ENCODE results near the gene R3HCC1L. TPM values are rescaled to one million over a fixed set of nuclear protein-coding genes. Genes with fewer than 3 reads are reported as not detected.
"Not testable (repeated sequence)": the region's sequence is repeated elsewhere in the genome, so short reads cannot be mapped to it uniquely, and the experiment has no call there.

R3HCC1L gene
- total RNA-seq, 1 donor from 2014 or later, result 17.2 TPM

DNA sequence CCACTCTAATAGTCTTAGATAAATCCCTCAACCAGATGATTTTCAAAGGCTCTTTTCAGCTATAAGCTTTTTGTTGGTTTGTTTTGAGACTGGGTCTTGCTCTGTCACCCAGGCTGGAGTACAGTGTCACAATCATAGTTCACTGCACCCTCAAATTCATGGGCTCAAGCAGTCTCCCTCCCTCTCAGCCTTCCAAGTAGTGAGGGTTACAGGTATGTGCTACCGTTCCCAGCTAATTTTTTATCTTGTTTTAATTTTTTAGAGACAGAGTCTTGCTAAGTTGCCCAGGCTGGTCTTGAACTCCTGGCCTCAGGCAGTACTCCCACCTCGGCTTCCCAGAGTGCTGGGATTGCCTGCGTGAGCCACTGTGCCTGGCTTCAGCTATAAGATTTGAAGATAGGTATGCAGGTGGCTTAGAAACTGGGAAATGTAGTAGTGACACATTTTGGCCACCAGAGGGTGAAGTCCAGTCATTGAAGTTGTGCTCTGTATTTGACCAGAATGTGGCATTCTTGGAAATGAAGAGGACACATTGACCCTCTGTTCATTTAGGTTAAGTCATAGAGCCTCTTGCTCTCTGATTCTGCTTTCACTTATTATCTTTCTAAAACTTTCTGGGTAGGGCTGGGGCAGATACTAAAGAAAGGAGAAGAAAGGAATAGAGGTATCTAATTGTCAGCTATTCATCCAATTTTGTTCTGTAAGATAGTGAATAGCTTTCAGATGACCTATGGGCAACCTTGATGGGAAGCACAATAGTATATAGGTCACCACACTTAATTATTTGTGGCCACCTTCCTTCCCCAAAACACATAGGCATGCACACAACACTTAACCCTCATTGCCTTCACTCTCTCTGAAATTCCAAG lies 36.0 kb downstream of the R3HCC1L start:
- intact Hi-C loops (cut with micrococcal nuclease), result loop anchor here (1.0 kb wide), 1 partner anchor 139 kb away; no protein-coding TSS in a partner anchor

DNA sequence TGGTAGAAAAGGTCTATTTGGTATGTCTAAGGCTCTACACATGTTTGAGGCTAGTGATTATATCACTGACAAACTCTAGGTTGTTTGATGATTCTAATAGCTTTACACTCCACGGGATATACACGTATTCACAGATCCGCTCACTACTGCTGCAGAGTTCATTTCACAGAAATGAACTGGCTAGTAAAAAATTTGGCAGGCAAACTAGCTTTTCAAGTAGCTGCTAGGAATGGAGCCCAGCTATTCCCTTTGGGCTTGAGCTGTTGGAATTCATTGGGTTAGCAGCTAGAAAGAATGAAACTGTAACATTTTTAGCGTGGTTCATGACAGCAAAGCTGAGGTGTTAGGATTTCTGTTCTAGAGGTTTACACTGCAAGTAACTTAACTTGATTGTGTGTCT lies 37.6 kb downstream of the R3HCC1L start:
- intact Hi-C loops (cut with micrococcal nuclease), result no loop called here

DNA sequence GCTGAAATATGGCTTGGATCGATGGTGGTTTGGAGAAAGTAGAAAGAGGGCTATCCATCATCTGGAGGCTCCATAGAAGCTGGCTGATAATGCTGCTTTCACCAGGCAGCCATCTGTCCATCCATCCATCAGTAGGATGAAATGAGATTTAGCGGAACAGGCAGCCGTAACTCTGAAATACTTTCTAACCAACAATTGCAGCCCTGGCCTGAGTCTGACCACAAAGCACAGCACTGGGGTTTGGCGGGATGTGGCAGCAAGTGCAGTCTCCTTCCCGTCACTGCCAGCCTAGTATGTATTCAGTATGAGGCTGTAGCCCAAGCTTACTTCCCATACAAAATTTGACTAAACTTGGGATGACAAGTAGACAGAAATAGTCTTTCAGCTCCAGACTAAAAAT lies 38.0 kb downstream of the R3HCC1L start:
- intact Hi-C loops (cut with micrococcal nuclease), result no loop called here

DNA sequence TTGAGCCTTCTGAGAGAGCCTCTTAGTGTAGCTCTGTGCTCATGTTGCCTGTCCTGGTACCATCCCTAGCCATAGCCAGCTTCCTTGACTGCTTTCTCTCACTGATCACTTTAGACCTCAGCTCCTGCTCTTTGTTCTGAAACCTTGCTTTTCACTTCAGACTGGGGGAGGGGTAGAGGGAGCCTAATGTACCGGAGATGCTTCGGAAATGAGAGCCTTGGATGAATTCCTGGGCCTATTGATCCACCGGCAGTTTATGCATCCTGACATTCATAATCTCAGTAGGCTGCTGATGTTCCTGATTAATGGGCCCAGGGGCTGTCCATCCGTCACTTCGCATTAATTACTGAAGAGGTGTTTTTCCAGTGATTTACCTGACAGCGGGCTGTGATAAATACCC lies 38.8 kb downstream of the R3HCC1L start:
- intact Hi-C loops (cut with micrococcal nuclease), result no loop called here

DNA sequence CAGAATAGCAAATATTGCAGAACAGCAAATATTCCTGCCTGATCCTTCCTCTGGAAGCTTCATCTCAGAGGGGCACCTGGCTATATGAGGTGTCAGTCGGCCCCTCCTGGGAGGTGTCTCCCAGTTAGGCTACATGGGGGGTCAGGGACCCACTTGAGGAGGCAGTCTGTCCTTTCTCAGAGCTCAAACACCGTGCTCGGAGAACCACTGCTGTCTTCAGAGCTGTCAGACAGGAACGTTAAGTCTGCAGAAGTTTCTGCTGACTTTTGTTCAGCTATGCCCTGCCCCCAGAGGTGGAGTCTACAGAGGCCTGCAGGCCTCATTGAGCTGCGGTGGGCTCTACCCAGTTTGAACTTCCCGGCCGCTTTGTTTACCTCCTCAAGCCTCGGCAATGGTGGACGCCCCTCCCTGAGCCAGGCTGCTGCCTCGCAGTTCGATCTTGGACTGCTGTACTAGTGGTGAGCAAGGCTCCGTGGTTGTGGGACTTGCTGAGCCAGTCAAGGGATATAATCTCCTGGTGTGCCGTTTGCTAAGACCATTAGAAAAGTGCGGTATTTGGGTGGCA lies 48.0 kb downstream of the R3HCC1L start:
- intact Hi-C loops (cut with micrococcal nuclease), result not testable (repeated sequence)

DNA sequence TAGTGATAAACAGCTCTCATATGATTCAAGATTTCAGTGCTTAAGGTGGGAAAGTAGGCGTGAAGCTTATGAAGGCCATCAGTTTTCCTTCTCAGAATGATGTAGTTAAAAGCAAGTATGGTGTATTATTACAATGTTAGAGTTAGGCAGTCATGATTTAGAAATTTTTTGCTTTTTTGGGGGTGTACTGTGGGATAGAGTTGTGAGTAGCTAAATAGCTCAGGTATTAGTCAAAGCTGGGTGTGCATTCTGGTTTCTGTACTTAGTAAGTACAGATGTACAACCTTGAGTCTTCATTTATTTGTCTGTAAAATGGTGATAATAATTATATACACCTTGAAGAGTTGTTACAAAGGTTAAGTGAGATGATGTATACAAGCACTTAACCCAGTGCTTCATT lies 52.2 kb downstream of the R3HCC1L start:
- intact Hi-C loops (cut with micrococcal nuclease), result no loop called here

DNA sequence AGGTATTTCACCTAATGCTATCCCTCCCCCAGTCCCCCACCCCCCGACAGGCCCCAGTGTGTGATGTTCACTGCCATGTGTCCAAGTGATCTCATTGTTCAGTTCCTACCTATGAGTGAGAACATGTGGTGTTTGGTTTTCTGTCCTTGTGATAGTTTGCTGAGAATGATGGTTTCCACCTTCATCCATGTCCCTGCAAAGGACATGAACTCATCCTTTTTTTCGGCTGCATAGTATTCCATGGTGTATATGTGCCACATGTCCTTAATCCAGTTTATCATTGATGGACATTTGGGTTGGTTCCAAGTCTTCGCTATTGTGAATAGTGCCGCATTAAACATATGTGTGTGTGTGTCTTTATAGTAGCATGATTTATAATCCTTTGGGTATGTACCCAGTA lies 56.3 kb downstream of the R3HCC1L start:
- intact Hi-C loops (cut with micrococcal nuclease), result not testable (repeated sequence)

DNA sequence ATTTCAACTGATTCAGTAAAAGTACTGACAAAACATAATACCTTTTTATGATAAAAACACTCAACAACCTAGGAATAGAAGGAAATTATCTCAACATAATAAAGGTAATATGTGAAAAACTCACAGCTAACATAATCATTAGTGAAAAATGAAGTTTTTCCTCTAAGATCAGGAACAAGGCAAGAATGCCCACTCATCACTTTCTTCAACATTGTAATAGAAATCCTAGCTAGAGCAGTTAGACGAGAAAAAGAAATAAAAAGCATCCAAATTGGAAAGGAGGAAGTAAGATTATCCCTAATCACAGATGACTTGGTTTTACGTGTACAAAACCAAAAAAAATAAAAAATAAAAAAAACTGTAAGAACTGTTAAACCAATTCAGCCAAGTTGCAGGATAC lies 58.6 kb downstream of the R3HCC1L start:
- intact Hi-C loops (cut with micrococcal nuclease), result no loop called here

DNA sequence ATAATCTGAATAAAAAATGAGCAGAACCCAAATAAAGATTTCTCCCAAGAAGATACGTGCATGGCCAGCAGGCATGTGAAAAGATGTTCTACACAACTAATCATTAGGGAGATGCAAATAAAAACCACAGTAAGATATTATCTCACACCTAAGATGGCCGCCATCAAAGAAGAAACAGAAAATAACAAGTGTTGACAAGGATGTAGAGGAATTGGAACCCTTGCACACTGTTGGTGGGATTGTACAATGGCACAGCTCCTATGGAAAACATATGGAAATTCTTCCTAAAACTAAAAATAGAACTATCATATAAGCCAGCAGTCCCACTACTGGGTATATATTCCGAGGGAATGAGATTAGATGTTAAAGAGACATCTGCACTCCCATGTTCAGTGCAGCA lies 60.2 kb downstream of the R3HCC1L start:
- intact Hi-C loops (cut with micrococcal nuclease), result no loop called here

DNA sequence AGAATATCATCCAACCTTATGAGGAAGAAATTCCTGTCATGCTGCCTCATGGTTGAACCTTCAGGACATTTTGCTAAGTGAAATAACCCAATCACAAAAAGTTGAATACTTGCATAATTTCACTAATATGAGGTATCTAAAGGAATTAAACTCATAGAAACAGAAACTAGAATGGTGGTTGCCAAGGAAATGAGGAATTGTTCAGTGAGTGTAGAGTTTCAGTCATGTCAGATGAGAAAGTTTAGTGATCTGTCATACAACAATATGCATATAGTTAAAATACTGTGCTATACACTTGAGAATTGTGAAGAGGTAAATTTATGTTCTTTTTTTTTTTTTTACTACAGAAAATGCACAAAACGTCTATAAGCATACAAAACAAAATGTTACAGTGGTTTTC lies 60.7 kb downstream of the R3HCC1L start:
- intact Hi-C loops (cut with micrococcal nuclease), result no loop called here

DNA sequence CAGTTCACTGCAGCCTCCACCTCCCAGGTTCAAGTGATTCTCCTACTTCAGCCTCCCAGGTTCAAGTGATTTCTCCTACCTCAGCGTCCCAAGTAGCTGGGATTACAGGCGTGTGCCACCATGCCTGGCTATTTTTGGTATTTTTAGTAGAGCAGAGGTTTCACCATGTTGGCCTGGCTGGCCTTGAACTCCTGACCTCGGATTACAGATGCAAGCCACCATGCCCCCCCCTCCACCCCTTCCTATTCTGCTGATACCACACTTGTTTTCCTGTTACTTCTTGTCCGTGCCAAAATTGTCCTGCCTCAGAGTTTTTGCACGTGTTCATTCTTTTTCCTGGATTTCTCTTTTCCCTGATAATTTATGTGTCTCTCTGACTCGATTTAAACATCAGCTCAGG lies 62.5 kb downstream of the R3HCC1L start:
- intact Hi-C loops (cut with micrococcal nuclease), result no loop called here

DNA sequence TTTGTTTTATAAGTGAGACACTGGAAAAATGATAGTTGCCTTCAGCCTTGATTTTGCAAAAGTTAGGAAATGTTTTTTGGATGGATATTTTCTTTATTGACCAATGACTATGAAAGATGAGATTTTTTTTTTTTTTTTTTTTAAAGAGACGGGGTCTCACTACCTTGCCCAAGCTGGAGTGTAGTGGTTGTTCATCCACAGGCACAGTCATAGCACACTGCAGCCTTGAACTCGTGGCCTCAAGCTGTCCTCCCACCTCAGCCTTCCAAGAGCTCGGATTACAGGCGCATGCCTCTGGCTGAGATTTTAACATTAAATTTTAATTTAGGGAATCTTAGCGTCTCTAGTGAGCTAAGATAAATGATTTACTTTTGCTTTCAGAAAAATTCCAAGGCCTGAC lies 67.3 kb downstream of the R3HCC1L start:
- intact Hi-C loops (cut with micrococcal nuclease), result no loop called here

DNA sequence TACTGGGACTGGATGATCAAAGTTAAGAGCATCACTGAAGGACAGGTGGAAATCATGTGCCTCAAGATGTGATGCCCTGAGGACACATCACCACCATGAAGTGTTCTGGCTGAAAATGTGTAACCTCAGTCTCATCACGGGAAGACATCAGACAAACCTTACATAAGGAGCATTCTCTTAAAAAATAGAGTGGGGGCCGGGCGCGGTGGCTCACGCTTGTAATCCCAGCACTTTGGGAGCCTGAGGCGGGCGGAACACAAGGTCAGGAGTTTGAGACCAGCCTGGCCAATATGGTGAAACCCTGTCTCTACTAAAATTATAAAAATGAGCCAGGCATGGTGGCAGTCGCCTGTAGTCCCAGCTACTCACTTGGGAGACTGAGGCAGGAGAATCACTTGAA lies 67.9 kb downstream of the R3HCC1L start:
- intact Hi-C loops (cut with micrococcal nuclease), result no loop called here

DNA sequence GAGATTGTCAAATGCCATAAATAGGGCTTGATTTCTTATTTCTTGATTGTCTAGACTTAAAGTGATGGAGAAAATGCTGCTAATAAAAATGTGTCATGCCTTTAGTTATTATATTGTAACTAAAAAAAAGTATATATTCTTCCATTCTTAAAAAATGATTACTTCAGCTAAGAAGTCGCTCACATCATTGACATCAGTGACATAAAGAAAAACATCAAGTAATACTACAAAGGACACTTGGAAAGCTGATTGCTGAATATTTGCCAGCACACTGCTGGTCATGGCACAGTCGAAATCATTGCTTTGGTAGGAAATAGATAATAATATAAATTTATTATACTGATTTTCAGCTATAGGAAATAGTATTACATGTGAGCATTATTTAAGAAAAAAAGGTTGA lies 70.9 kb downstream of the R3HCC1L start:
- intact Hi-C loops (cut with micrococcal nuclease), result no loop called here

DNA sequence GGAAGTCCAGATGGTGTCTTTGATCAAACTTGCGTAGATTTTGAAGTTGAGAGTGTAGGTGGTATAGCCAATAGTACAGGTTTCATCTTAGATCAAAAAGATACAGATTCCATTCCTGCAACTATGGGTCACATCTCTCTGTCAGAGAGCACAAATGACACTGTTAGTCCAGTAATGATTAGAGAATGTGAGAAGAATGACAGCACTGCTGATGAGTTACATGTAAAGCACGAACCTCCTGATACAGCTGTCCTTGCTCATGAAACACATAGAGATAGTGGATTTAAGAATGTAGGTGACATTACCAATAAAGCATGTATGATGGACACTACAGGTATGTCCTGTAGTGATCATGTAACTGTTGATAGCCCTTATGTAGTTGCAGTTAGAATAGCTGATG lies 74.5 kb downstream of the R3HCC1L start:
- intact Hi-C loops (cut with micrococcal nuclease), result no loop called here

DNA sequence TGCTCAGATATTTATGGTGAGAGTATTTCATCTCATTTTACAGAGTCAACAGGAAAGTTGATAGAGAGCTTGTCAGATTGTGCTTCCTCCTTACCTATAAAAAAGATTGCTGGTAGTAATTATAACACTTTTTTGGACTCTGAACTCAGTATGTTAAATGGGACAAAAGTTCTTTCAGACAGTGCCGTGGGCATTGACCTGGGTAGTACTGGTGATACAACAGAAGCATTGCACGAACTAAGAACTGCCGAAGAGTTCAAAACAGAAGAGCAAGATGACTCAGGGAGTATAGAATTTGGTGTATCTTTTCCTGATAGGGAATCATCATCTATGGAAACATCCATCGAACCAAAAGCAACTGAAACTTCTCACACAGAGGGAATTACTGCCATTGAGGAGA lies 75.0 kb downstream of the R3HCC1L start:
- intact Hi-C loops (cut with micrococcal nuclease), result no loop called here

DNA sequence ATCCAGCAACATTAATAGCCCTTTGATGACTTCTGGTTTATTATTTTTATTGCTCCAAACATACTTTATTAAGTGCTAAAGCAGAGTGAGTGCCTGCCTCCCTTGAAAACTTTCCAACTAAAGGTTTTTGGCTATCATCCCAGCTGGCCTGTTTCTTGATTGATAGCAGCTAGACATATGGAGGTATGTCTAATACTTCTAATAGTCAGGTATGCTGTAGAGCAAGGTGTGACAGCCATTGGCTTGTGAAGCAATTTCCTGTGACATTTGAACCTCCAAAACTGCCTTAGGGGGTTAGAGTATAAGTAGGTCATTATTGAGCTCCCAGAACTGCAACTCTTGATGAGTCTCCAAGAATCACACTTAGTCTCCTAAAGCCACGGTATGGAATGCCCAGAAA lies 77.7 kb downstream of the R3HCC1L start:
- intact Hi-C loops (cut with micrococcal nuclease), result no loop called here

DNA sequence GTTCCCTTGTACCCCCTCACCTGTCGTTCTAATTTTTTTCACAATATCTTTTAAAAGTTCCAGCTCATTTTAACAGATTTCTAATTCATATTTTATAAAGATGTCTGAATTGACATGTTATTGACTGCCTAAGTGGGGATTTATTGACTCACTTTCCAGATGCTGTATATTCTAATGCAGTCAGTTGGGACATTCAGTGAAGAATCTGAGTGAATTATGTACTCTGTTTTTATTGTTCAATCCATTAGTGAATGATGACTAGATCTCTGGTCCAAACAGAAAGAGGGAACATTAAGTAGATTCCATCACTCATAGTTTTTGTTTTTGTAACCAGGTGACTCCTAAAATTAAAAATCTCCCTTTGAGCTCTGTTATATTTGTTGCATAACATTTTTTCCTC lies 79.3 kb downstream of the R3HCC1L start:
- intact Hi-C loops (cut with micrococcal nuclease), result no loop called here

DNA sequence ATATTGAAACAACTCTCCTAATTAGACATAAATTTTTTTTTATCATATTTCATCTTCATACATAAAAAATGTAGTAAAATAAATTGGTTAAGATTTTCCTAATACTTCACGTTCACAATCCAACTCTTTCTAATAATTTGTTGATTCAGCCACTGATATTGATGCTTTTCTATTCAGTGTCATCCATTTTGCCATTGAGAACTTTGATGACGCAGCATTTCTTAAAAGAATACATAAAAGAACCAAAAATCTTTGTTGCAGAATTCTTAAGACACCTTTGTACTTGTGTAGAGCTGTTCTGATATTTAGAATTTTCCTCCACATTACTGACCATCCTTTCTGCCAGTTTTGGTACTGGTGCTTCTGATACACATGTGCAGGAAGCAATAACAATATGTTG lies 80.9 kb downstream of the R3HCC1L start:
- intact Hi-C loops (cut with micrococcal nuclease), result no loop called here

DNA sequence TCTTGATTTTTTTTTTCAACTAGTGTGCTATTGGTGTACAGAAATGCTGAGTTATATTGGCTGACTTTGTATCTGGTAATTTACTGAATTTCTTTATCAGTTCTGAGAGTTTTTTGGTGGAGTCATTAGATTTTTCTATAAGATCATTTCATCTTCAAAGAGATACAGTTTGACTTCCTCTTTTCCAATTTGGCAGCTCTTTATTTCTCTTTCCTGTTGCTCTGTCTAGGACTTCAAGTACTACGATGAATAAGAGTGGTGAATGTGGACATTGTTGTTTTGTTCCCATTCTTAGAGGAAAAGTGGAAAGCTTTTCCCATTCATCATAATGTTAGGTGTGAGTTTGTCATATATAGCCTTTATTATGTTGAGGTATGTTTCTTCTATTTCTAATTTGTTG lies 83.3 kb downstream of the R3HCC1L start:
- intact Hi-C loops (cut with micrococcal nuclease), result no loop called here

DNA sequence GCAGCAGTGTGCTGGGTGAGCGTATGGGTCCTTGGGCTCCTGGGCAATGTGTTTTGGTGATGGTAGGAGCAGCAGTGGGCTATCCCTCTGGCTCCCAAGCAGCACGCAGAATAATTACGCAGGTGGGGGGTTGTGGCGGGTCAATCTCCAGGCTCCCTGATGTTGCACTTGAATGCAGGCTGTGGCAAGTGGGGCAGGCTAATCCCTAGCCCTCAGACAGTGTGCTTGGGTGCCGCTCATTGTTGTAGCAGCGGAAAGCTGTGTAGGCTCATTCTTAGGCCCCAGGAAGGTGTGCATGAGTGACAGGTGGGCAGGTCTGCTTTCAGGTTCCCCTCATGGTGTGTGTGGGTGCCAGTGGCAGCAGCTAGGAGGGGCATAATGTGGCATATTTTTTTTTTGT lies 89.4 kb downstream of the R3HCC1L start:
- intact Hi-C loops (cut with micrococcal nuclease), result no loop called here

DNA sequence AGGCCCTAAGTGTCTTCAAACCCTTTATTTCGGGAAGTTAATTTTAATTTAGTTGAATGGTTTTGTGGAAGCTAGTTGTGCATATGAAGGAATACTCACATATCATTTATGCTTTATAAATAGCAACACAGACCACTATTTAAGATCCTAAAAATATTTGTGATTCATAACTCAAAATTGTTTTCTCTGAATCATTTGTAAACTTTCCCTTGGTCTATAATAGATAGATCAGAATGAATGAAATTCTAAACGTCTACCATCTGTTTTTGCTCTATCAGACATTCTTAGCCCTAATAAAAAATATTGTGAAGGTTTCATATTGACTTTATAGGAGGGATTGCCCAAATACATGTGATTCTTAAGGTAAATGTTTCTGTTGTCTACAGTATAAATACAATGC lies 90.1 kb downstream of the R3HCC1L start:
- intact Hi-C loops (cut with micrococcal nuclease), result no loop called here

DNA sequence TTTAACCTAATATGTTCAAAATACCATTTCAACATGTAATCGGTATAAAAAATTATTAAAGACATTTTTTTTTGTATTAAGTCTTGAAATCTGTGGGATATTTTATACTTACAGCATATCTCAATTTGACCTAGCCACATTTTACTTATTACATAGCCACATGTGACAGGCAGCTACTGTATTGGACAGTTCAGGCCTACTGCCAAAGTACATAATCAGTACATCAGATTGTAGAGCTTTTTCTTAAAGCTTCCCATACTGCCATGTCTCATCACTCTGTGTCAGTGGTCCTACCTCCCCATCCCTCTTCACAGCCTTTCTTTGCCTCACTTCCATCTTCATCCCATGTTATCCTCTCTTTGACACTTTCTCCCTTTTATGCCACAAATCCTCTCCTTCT lies 90.5 kb downstream of the R3HCC1L start:
- intact Hi-C loops (cut with micrococcal nuclease), result no loop called here
